IPS-NIHi7 (cell line): ENCODE data around the gene SLX9.
"Not testable (repeated sequence)": the region's sequence is repeated elsewhere in the genome, so short reads cannot be mapped to it uniquely, and the experiment has no call there.

Experiments
- DNase-seq: peaks from one replicate; pipeline ENCODE4 v3.0.0; 2012; ENCODE audit warnings: mixed read lengths; ENCODE audit errors: extremely low spot score

SLX9 gene

GRCh38 chr21:45017039-45017960, 77.5 kb downstream of the SLX9 start:
- no peak for DNase-seq

DNA sequence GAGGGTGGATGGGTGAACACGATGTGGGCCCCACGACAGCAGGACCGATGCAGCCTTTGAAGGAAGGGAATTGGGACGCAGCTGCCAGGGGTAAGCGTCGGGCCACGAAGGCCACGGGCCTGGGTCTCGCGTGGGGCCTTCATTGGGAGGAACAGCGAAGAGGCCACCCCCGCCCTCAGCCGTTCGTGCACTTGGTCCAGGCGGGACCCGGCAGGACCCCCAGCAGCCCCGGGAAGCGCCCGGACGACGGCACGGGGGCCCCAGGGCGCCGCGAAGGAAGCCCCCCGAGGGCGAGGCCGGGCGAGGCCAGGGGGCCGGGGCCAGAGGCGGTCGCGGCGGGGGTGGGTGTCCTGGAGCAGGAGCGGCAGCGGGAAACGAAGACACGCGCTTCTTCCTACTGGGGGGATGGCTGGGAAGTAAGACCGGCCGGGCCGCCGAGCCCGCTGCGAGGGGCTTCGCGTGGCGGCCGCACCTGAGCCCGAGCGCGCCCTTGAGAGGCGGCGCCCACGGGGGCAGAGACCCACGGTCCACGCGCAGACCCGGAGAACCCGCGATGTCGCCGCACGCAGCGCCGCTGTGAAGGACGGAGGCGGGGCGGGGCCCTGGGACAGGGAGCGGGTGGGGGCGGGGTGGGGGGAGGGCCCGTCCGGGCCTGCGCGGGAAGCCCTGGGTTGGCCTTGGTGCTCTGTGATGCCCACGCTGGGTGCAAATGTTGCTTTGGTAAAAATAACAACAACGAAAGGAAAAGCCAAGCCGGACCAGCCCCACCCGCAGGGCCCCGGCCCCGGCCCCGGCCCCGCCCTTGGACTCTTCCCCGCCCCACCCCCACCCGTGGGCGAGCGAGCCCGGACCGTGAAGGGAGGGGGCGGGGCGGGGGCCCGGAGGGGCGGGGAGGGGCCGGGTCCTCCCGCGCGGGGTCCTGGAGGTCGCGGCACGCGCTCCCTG, 78.6 kb downstream of the SLX9 start:
- no peak for DNase-seq

DNA sequence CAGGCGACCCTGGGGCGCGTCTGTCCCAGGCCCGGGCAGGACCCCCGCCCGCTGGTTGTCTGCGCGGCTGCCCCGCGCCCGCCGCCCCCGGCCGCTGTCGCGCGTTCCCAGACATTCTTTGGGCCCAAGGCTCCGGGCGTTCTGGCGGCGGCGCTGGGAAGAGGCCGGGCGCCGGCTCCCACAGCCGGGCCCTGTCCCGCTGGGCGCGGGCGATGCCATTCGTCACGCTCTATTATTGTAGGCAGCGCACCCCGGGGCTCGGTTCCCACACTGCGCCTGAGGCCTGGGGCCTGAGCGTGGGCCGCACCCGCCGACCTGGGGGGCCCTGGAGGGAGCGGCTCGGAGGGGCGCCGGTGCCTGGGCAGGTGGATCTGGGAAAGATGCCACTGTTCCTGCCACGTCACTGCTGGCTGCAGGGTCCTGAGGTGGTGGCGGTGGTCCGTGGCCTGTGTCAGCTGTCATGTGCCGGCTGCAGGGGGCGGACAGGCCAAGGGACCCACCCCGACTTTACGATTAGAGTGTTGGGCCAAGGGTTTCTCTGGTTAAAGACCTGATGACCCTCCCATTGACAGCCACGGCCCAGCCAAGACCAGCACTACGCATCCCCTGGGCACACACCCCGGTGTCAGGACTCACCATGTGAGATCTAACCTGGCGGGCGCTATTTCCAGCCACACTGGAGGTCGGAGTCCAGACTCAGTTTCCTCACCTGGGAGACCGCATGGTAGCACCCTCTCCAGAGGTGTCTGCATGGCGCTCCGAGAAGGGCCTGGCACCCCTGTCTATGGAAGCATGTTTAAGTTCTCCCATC, 79.5 kb downstream of the SLX9 start:
- DNase-seq, result peak; percentile 66

GRCh38 chr21:45019887-45020537, 80.2 kb downstream of the SLX9 start:
- DNase-seq, result no peak

GRCh38 chr21:45020629-45021427, 81.0 kb downstream of the SLX9 start:
- no peak for DNase-seq

GRCh38 chr21:45021428-45022347, 81.9 kb downstream of the SLX9 start:
- DNase-seq, result no peak

GRCh38 chr21:45022348-45022675, 82.5 kb downstream of the SLX9 start:
- no peak for DNase-seq

GRCh38 chr21:45022736-45023135, 82.9 kb downstream of the SLX9 start:
- DNase-seq, result no peak

GRCh38 chr21:45024516-45024915, 84.7 kb downstream of the SLX9 start:
- not testable (repeated sequence) for DNase-seq

- DNase-seq, result no peak
Observed at GRCh38 chr21:45026066-45026745, 86.4 kb downstream of the SLX9 start.
